ENCODE measurements around the gene RPUSD4. TPM values are rescaled to one million over a fixed set of nuclear protein-coding genes. Genes with fewer than 3 reads are reported as not detected.

Gene RPUSD4
- total RNA-seq, 1 experiment from 2014 or later: 39.7 TPM

GRCh38 chr11:126159719-126160344, 51.6 kb downstream of the RPUSD4 start:
- Histone ChIP-seq H3K9ac (ENCODE audit: low read length) (no peak overlapping the region), H3K36me3 (ENCODE audit: low read depth, low read length) (no peaks in the 10 kb centered on the region), H3K27ac (ENCODE audit: low read length) (no peak overlapping the region), H3K4me1 (ENCODE audit: insufficient read depth, low read length) (no peaks in the 10 kb centered on the region), H3K27me3 (ENCODE audit: low read length) (no peaks in the 10 kb centered on the region), H2AFZ (ENCODE audit: low read length) (no peak overlapping the region), H4K20me1 (ENCODE audit: low read length) (no peaks in the 10 kb centered on the region), H3K9me3 (ENCODE audit: low read length) (no peaks in the 10 kb centered on the region), H3K4me3 (ENCODE audit: low read length) (no peak overlapping the region), H3K79me2 (ENCODE audit: low read length) (no peaks in the 10 kb centered on the region), H3F3A (ENCODE audit: low read length, unreplicated experiment) (no peaks in the 10 kb centered on the region), H3K4me2 (ENCODE audit: low read length) (no peak overlapping the region), H3K9me2 (replicated peaks; ENCODE audit: low read length) (no peaks in the 10 kb centered on the region)
- ATAC-seq (no peak), DNase-seq (no peak)
- ChIA-PET CTCF (no interaction called here), POLR2A (ENCODE audit: unreplicated experiment) (no interaction called here)
- no TSS peak for BruUV-seq (replicated peaks)
- intact Hi-C loops (cut with micrococcal nuclease): no loop called here
- TF ChIP-seq EZH2 (IDR thresholded peaks at IDR 0.05; ENCODE audit: low read length, unreplicated experiment): no peak
- TF ChIP-seq, protein P1, sequence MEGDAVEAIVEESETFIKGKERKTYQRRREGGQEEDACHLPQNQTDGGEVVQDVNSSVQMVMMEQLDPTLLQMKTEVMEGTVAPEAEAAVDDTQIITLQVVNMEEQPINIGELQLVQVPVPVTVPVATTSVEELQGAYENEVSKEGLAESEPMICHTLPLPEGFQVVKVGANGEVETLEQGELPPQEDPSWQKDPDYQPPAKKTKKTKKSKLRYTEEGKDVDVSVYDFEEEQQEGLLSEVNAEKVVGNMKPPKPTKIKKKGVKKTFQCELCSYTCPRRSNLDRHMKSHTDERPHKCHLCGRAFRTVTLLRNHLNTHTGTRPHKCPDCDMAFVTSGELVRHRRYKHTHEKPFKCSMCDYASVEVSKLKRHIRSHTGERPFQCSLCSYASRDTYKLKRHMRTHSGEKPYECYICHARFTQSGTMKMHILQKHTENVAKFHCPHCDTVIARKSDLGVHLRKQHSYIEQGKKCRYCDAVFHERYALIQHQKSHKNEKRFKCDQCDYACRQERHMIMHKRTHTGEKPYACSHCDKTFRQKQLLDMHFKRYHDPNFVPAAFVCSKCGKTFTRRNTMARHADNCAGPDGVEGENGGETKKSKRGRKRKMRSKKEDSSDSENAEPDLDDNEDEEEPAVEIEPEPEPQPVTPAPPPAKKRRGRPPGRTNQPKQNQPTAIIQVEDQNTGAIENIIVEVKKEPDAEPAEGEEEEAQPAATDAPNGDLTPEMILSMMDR (conservative IDR thresholded peaks at IDR 0.05; ENCODE audit: low read depth, low read length): no peak

DNA sequence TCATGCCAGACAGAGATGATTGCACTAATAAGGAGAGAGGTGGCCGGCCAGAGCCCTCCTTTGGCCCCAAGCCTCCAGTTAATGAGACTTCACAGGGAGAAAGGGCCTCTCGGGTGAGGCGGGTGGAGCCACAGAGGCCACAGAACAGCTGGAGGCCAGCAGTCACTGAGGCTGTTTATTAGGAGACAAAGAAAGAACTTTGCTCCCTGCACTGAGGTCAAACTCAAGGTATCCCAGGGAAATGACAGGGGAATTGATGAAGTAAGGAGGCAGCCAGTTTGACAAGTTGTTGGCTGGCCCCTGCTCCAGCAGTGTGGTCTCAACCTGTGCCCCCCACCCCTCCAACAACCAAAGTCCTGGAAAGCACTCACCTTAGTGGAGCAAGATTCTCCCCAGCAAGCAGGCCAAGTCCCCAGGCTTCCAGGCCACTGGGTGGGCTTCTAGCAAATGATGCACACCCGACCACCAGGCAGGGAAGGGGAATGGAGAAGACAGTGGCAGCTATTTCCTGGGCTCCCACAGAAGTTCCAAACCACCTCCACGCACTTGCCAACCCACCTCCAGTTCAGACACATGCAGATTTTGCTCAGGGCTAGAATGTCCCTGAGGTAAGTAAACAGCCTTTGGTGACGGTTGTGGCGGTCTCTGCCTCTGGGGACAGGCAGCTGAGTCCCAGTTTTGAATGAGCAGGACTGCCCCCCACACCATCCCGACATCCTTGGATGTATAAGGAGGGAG, 53.2 kb downstream of the RPUSD4 start:
- ChIA-PET POLR2A (ENCODE audit: unreplicated experiment) (no interaction called here), CTCF (no interaction called here)
- DNase-seq (no peak), ATAC-seq (no peak)
- Histone ChIP-seq H2AFZ (ENCODE audit: low read length) (no peak overlapping the region), H3K27ac (ENCODE audit: low read length) (no peak overlapping the region), H4K20me1 (ENCODE audit: low read length) (no peaks in the 10 kb centered on the region), H3K27me3 (ENCODE audit: low read length) (no peaks in the 10 kb centered on the region), H3K9me3 (ENCODE audit: low read length) (no peaks in the 10 kb centered on the region), H3K9me2 (replicated peaks; ENCODE audit: low read length) (no peaks in the 10 kb centered on the region), H3F3A (ENCODE audit: low read length, unreplicated experiment) (no peaks in the 10 kb centered on the region), H3K4me1 (ENCODE audit: insufficient read depth, low read length) (peaks cover 2% of the 10 kb centered on the region; the same call in 1 of the 2 replicates), H3K79me2 (ENCODE audit: low read length) (no peaks in the 10 kb centered on the region), H3K9ac (ENCODE audit: low read length) (no peak overlapping the region), H3K36me3 (ENCODE audit: low read depth, low read length) (no peaks in the 10 kb centered on the region), H3K4me3 (ENCODE audit: low read length) (no peak overlapping the region), H3K4me2 (ENCODE audit: low read length) (no peak overlapping the region)
- intact Hi-C loops (cut with micrococcal nuclease): no loop called here
- BruUV-seq (replicated peaks): no TSS peak
- TF ChIP-seq EZH2 (IDR thresholded peaks at IDR 0.05; ENCODE audit: low read length, unreplicated experiment): no peak
- no peak for TF ChIP-seq EZH2phosphoT487 (IDR thresholded peaks at IDR 0.05; ENCODE audit: borderline replicate concordance, low read length)
- TF ChIP-seq, protein P1 (conservative IDR thresholded peaks at IDR 0.05; ENCODE audit: low read depth, low read length): no peak

All from PC-3 (cell line).